GM12878 (cell line): ENCODE data around the gene PCK1.

Experiments used
- BACH1 ChIP-seq: fragments of 450-650 bp; IDR thresholded peaks from 2 replicates; pipeline ENCODE4 v1.6.1; 2017; ENCODE audit warnings: mild to moderate bottlenecking, borderline replicate concordance
- BCL11A ChIP-seq: IDR thresholded peaks from 2 replicates; pipeline ENCODE4 v1.6.1; 2011; ENCODE audit warnings: low read depth, low read length
- CTCF ChIP-seq, 3 experiments: IDR thresholded peaks in 2 of 3; conservative IDR thresholded peaks in 1 of 3; 2 replicates each; pipeline ENCODE4 v1.5.1; 2011; ENCODE audit warnings: low read depth in 3 of 3, low read length in 3 of 3, mild to moderate bottlenecking in 3 of 3, control low read depth in 2 of 3, moderate library complexity in 2 of 3, inconsistent platforms in 1 of 3, mixed read lengths in 1 of 3; ENCODE audit not compliant: control insufficient read depth in 2 of 3, insufficient read depth in 1 of 3; ENCODE audit errors: extremely low read depth in 1 of 3
- POLR2A ChIP-seq: IDR thresholded peaks from 2 replicates; pipeline ENCODE4 v1.6.1; 2011; ENCODE audit warnings: low read depth, mild to moderate bottlenecking, low read length

DNA sequence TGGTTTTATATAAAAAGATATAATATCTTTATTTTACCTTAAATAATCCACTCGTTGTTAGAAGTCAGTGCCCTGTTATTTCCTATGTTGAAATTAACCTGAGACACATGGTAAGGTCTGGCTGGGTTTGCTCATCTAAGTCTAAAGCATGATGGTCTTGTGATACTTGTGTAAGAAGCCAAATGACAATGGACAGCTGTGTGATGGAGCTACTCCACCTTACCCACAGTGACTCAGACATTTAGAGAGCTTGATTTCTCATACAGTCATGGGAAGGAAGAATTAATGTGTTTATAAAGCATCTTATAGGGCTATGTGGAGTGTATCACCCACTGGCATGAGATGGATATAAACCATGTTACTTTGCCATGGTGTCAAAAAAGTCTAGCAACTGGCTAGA lies 47.7 kb upstream of the PCK1 start:
- TF ChIP-seq BACH1 (no peak), CTCF (IDR thresholded peaks at IDR 0.05 in 2 of 3, conservative IDR thresholded peaks at IDR 0.05 in 1 of 3; ENCODE audit: control insufficient read depth in 2 of 3, extremely low read depth in 1 of 3, insufficient read depth in 1 of 3, low read depth in 3 of 3, low read length in 3 of 3) (no peak), BCL11A (no peak), POLR2A (no peak)
